Measurements from ENCODE around the gene DBX1. TPM values are rescaled to one million over a fixed set of nuclear protein-coding genes. Genes with fewer than 3 reads are reported as not detected.

DBX1 gene
- total RNA-seq, 1 donor from 2014 or later = not detected

DNA sequence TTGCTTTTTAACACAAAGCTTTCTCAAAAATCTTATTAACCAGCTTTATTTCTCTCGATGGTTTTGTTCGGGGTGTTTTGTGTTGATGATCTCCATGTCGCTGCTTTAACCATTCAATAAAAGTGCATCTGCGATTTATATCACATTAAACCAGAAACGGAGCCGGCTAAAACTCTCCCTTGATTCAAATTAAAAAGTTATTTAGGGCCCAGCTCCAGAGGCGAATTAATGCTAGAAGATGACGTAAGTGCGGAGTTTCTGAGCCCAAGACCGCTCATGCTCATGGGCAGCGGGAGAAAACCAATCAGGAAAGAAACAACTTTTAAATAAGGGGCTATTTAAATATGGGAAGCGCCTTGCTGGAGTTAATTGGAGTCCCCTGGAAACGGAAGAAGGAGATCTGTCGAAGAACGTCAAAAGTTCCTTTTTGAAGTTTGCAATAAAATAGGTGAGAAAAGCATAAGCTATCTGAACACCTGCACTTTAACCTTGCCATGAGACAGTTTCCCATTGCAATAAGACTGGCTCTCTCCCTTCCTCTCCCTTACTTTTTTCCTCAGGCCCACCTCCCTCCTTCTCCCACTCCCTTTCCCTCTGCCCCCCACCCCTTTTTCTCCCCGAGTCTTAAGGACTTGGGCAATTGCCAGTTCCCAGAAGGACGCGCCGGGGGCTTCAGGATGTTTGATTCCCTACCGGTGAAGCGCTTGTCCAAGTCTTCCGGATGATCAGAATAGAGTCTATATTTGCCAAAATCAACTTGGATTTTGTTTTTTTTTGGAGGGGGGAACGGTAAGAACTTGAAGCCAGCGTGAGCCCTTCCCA, 1.9 kb upstream of the DBX1 start:
- H3K9me3 Mint-ChIP-seq (ENCODE audit: unreplicated experiment) = peaks cover 38% of the 10 kb centered on the region
- peak overlapping the region; percentile 50 for H3K4me3 Mint-ChIP-seq (ENCODE audit: unreplicated experiment)
- peaks cover 89% of the 10 kb centered on the region for H3K27me3 Mint-ChIP-seq (ENCODE audit: low read depth, unreplicated experiment)
- Histone ChIP-seq H3K4me2 (ENCODE audit: low read length) (no peak overlapping the region), H3K9ac (ENCODE audit: low read length) (no peak overlapping the region), H3K36me3 (ENCODE audit: insufficient read depth, low read length) (no peaks in the 10 kb centered on the region), H3K27me3 (ENCODE audit: insufficient read depth, low read length) (peaks cover 91% of the 10 kb centered on the region), H3K27ac (ENCODE audit: low read depth, low read length) (no peak overlapping the region), H3K4me3 (ENCODE audit: insufficient read depth, low read depth, low read length) (no peak overlapping the region), H3K9me3 (ENCODE audit: insufficient read depth, low read depth, low read length) (peaks cover 9% of the 10 kb centered on the region), H3K79me2 (ENCODE audit: insufficient read depth, low read length) (no peaks in the 10 kb centered on the region), H3K4me1 (ENCODE audit: insufficient read depth, low read length) (peaks cover 4% of the 10 kb centered on the region), H2AFZ (ENCODE audit: low read depth, low read length) (no peak overlapping the region), H4K20me1 (ENCODE audit: insufficient read depth, low read length) (peaks cover 13% of the 10 kb centered on the region)
- FAIRE-seq = no peak
- TF ChIP-seq EZH2 (IDR thresholded peaks at IDR 0.05; ENCODE audit: insufficient read depth, low read length) = no peak
- TF ChIP-seq, protein P1, sequence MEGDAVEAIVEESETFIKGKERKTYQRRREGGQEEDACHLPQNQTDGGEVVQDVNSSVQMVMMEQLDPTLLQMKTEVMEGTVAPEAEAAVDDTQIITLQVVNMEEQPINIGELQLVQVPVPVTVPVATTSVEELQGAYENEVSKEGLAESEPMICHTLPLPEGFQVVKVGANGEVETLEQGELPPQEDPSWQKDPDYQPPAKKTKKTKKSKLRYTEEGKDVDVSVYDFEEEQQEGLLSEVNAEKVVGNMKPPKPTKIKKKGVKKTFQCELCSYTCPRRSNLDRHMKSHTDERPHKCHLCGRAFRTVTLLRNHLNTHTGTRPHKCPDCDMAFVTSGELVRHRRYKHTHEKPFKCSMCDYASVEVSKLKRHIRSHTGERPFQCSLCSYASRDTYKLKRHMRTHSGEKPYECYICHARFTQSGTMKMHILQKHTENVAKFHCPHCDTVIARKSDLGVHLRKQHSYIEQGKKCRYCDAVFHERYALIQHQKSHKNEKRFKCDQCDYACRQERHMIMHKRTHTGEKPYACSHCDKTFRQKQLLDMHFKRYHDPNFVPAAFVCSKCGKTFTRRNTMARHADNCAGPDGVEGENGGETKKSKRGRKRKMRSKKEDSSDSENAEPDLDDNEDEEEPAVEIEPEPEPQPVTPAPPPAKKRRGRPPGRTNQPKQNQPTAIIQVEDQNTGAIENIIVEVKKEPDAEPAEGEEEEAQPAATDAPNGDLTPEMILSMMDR (IDR thresholded peaks at IDR 0.05; ENCODE audit: insufficient read depth, low read depth, low read length) = no peak
- peaks cover 7% of the 10 kb centered on the region for H3K36me3 Mint-ChIP-seq (ENCODE audit: low read depth, unreplicated experiment)
- H3K4me1 Mint-ChIP-seq (ENCODE audit: low read depth, unreplicated experiment) = peaks cover 2% of the 10 kb centered on the region
- peak overlapping the region; percentile 72 for H3K27ac Mint-ChIP-seq (ENCODE audit: unreplicated experiment)
- DNase-seq (ENCODE audit: low read depth) = no peak

GRCh38 chr11:20161230-20161918, 1.1 kb upstream of the DBX1 start:
- Histone ChIP-seq H3K27ac (ENCODE audit: low read depth, low read length) (no peak overlapping the region), H3K4me1 (ENCODE audit: insufficient read depth, low read length) (peaks cover 4% of the 10 kb centered on the region), H3K36me3 (ENCODE audit: insufficient read depth, low read length) (no peaks in the 10 kb centered on the region), H3K27me3 (ENCODE audit: insufficient read depth, low read length) (peaks cover 91% of the 10 kb centered on the region), H3K9me3 (ENCODE audit: insufficient read depth, low read depth, low read length) (peaks cover 9% of the 10 kb centered on the region), H3K79me2 (ENCODE audit: insufficient read depth, low read length) (no peaks in the 10 kb centered on the region), H3K9ac (ENCODE audit: low read length) (no peak overlapping the region), H3K4me3 (ENCODE audit: insufficient read depth, low read depth, low read length) (no peak overlapping the region), H3K4me2 (ENCODE audit: low read length) (no peak overlapping the region), H2AFZ (ENCODE audit: low read depth, low read length) (no peak overlapping the region), H4K20me1 (ENCODE audit: insufficient read depth, low read length) (peaks cover 13% of the 10 kb centered on the region)
- Mint-ChIP-seq H3K9me3 (ENCODE audit: unreplicated experiment) (peaks cover 36% of the 10 kb centered on the region), H3K27ac (ENCODE audit: unreplicated experiment) (peak overlapping the region; percentile 72), H3K36me3 (ENCODE audit: low read depth, unreplicated experiment) (peaks cover 7% of the 10 kb centered on the region), H3K4me1 (ENCODE audit: low read depth, unreplicated experiment) (peaks cover 2% of the 10 kb centered on the region), H3K27me3 (ENCODE audit: low read depth, unreplicated experiment) (peaks cover 82% of the 10 kb centered on the region), H3K4me3 (ENCODE audit: unreplicated experiment) (no peak overlapping the region)
- DNase-seq (ENCODE audit: low read depth) (no peak), FAIRE-seq (no peak)
- peak; percentile 92 for TF ChIP-seq EZH2 (IDR thresholded peaks at IDR 0.05; ENCODE audit: insufficient read depth, low read length)
- TF ChIP-seq, protein P1 (IDR thresholded peaks at IDR 0.05; ENCODE audit: insufficient read depth, low read depth, low read length) = no peak
